Endometrial microvascular endothelial cells (primary cell): ENCODE data around the gene CCDC33. TPM values are rescaled to one million over a fixed set of nuclear protein-coding genes. Genes with fewer than 3 reads are reported as not detected.
"Not testable (repeated sequence)": the region's sequence is repeated elsewhere in the genome, so short reads cannot be mapped to it uniquely, and the experiment has no call there.

ENCODE experiments used
- in situ Hi-C: cut with HindIII; loops from 2 replicates; pipeline ENCODE4 v1.10.0; 2017; ENCODE audit warnings: low sequenced_read_pairs, low pct_unique_long_range_greater_than_20kb; ENCODE audit errors: inconsistent ontology term
- total RNA-seq: library from RNA; depleted of rRNA; stranded (reverse); fragments of >200 nt; gene quantifications from one replicate; pipeline ENCODE4 v1.2.3, GENCODE V29; 2015; ENCODE audit errors: inconsistent ontology term

CCDC33 gene
- total RNA-seq, 1 donor from 2014 or later: not detected

DNA sequence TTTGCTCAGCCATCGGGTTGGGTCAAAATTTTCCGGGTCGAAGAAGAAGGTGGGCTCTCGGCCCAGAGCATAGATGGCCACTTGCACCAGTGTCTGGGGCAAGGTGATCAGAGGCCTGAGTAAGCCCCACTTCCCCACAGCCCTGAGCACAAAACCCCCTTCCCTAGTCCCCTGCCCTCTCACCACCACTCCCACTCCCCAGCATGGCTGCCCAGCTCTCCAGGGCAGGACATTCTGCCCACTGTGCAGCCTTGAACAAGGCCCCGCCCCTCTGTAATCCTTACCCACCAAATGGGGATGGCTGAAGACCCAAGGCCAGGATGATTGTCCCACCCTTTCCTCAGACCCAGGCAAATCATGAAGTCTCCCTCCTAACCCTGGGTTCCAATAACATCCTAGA, 102.5 kb downstream of the CCDC33 start:
- in situ Hi-C loops: no loop called here

DNA sequence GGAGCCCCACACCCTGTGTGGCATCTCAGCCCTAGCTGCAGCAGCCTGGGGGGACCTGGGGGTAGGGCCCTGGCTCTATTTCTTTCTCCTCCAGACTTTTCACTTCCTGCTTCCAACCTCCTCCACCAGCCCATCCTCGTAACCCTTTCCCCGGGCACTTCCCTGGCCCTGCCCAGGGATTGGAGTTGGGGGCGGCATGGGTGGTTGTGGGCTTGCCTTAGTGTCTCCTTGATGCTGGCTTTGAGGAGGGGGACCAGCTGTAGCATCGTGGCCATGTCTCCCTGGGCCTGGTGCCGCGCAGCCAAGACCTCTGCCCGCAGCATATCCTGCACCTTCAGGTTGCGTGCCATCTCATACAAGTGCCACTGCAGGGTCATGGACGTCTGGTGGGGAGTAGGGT, 103.2 kb downstream of the CCDC33 start:
- in situ Hi-C loops: no loop called here

DNA sequence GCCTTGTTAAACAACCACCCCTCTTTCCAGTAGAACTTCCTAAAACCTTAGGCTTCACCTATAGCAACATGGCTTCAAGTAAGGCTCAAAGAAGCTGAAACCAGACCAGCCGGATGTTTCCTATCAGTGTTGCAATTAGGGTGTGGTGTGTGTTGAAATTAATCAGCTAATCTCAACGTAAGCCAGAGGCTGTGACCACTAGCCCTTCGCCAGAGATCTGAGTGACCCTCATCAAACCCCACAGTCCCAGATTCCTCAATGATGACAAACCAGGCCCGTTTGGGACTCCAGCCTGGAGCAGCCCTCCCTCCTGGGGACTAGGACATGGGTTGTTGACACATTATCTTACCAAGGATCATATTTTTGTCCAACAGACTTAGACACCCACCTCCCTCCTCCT, 104.0 kb downstream of the CCDC33 start:
- in situ Hi-C loops: no loop called here

DNA sequence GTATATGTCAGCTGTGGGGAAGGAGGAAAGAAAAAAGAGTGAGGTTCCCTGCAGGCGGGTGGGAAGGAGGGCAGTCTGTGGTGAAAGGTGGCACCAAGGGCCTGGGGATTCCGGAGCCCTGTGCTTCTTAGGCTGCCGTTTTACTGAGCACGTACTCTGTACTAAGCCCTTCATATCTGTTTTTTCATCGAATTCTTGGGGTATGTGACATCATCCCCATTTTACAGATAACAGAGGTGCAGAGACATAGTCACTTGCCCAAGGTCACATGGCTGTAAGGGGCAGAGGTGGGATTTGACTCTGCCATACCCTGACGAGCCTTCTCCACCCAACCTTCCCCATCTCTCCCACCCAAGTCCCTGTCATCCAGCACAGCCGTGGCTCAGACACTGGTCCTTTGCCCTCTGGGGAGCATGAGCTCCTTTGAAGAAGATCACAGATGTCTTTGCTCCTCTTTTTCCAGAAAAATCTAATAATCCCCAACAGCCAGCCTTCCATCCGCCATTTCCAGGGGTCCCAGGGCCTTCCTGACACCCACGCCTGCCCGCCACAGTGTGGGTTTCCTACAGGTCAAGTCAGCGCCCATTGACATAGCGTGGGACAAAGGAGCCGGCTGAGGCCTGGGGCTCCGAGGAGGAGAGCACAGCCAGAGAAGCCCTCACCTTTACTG, 107.1 kb downstream of the CCDC33 start:
- in situ Hi-C loops: no loop called here

DNA sequence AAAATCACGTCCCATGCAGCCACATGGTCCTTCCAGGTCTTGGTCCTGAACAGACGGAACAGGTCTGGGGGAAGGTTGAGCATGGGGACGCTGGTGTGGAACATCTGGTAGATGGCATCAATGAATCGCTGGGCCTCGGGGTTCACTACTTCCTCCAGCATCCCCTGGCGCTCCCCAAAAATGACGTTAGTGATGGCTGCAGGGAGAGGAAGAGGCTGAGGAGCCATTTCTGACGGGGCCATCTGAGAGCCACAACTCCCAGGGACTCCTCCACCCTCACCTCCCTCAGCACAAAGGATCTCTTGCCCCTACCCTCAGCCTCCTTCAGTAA, 107.6 kb downstream of the CCDC33 start:
- in situ Hi-C loops: no loop called here

DNA sequence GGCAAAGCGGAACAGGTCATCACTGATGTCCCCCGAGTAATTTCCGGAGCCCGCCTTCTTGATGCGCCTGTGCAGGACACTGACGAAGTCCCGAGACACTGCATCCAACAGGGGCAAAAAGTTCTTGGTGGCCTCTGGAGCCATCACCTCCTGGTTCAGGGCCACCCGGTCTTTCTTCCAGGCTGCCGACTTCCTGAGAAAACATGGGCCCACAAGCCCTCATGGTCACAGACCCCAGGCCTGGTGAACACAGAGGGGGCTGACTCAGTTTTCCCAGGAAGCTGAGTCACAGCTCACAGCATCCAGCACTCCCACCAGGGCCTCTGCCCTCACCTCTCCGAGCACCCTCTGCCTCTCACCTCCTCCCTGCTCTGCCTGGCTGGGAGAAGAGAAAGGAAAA, 108.9 kb downstream of the CCDC33 start:
- in situ Hi-C loops: no loop called here

DNA sequence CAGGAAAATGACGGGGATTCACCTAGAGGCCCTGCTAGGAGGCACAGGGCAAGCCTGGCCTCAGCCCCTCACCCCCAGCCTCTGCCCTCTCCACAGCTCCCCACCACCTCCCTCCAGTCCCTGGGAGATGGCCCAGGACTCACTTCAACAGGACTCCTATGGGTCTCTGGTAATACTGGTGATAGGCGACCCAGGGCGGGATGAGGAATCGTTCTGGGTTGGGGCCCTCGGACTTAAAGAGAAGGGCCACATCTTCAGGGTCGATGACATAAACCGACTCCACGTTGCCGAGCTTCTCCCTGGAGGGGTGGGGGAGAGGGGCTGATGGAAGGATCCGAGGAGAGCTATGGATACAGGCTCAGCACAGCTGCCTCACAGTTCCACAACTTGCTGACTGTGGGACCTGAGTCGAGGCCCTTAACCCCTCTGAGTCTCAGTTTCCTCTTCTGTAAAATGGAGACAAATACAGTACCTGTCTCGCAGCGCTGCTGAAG, 111.7 kb downstream of the CCDC33 start:
- in situ Hi-C loops: no loop called here

DNA sequence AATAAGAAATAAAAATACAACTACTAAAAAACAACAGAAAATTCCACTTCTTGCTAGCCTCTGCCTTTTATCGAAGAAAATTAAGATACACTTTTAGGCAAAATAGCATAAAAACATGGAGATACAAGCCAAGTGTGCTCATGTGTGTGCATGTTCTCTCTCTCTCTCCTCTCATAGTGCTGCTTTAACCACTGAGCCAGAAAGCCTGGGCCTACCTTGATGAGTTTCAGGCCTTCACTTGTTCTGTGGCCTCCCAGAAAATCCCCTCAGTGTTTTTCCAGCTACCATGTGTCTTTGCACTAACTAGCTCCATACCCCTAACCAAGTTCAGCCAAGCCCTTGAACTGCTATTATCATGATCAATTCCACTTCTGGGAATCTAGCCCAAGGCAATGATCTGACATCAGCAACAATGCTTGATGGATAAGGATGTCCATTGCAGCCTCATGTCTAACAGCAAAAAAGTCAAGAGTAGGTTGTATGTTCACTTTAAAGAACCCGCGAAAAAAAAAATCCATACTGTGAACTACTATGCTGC, 113.2 kb downstream of the CCDC33 start:
- in situ Hi-C loops: no loop called here

DNA sequence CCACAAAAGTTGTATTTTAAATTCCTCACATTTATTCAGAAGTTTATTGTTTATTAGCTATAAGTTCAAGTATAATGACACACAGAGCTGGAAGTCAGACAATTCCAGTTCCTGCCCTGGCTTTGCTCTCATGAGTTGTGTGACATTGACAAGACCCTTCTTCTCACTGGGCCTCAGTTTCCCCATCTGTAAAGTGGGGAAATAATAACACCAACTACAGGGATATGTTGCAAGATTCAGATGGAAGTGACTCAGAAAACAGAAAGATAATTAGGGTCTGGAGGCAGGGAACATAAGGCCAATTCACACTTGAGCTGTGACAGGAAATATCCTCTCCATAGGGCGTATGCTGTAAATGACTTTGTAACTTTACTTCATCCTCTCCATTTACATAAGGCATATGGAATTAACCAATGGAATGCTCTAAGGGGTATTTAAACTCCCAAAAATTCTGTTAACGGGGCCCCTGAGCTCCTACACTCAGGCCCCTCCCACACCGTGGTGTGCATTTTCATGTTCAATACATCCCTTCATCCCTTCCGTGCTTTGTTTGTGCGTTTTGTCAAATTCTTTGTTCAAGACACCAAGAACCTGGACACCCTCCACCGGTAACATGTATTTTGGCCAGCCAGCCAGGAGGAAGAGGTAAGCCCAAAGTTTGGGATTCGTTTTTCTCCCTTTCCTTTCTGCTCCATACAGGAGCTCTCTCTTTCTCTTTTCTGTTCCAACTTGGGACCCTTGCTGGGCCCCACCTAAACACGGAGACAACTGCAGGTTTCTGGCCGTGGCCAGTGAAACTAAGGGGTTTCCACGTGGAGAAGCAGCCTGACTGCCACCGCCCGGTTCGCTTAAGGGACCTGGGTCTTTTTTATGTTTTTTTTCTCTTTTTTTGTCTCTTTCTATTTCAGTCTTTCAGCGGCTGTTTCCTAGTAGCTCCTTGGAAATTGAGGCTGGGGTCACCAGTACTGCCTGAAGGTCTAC, 114.5 kb downstream of the CCDC33 start:
- in situ Hi-C loops: no loop called here

DNA sequence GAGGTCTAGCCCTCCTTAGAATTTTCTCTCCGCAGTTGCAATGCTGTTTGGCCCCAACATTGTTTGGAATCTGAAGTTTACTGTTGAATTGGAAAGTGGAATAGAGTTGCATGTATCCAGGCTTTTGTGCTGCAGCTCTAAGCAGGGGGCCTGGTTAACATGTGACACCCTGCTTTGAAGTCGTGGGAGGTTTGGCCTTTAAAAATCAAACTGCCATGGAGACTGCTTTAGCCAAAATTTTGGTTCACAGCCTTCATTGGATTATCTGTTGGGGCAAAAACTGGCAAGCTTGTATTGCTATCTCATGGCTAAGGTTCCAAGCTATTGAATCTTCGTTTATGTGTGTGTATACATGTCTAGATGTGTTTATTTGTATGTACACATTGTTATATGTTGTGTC, 115.5 kb downstream of the CCDC33 start:
- in situ Hi-C loops: no loop called here

DNA sequence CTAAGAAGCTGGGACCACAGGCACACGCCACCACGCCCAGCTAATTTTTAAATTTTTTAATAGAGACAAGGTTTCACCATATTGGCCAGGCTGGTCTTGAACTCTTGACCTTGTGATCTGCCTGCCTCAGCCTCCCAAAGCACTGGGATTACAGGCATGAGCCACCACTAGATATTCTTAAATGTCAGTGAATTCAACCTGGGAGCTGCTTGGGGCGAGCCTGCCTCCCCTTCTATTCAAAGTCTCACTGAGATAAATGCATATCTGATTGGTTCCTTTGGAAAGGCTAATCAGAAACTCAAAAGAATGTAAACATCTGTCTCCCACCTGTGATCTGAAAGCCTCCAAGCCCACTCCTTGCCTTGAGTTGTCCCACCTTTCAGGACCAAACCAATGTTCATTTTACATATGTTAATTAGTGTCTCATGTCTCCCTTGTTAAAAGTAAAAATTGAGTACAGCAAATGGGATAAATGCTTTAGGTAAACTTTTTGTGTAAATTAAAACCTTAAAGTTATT, 116.3 kb downstream of the CCDC33 start:
- in situ Hi-C loops: no loop called here

DNA sequence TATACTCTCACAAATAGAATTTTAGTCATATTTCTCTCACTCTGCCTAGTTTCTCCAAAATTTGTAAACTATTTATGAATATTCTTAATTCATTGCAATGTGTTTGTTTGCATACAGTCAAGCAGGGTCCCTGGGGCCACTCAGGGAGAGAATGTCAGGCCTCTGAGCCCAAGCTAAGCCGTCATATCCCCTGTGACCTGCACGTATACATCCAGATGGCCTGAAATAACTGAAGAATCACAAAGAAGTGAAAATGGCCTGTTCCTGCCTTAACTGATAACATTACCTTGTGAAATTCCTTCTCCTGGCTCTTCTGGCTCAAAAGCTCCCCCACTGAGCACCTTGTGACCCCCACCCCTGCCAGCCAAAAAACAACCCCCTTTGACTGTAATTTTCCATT, 117.9 kb downstream of the CCDC33 start:
- in situ Hi-C loops: not testable (repeated sequence)

DNA sequence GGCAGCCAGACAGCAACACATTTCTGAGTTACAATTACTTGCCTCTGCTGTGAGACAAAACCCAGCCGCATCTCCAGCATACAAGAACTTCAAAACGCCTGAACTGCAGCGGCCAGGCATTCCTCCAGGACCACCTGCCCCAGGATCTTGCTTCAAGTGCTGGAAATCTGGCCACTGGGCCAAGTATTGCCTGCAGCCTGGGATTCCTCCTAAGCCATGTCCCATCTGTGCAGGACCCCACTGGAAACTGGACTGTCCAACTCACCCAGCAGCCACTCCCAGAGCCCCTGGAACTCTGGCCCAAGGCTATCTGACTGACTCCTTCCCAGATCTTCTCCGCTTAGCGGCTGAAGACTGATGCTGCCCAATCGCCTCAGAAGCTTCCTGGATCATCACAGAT, 119.9 kb downstream of the CCDC33 start:
- in situ Hi-C loops: not testable (repeated sequence)

DNA sequence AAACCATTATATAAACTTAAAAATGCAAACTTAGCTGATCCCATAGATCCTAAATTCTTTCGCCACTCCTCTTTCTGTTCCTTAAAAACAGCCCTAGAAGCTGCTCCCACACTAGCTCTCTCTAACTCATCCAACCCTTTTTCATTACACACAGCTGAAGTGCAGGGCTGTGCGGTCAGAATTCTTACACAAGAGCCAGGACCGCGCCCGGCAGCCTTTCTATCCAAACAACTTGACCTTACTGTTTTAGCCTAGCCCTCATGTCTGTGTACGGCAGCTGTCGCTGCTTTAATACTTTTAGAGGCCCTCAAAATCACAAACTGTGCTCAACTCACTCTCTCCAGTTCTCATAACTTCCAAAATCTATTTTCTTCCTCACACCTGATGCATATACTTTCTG, 121.4 kb downstream of the CCDC33 start:
- in situ Hi-C loops: not testable (repeated sequence)

DNA sequence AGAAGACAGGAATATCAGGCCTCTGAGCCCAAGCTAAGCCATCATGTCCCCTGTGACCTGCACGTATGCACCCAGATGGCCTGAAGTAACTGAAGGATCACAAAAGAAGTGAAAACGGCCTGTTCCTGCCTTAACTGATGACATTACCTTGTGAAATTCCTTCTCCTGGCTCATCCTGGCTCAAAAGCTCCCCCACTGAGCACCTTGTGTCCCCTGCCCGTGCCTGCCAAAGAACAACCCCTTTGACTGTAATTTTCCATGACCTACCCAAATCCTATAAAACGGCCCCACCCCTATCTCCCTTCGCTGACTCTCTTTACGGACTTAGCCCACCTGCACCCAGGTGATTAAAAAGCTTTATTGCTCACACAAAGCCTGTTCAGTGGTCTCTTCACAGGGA, 123.2 kb downstream of the CCDC33 start:
- in situ Hi-C loops: not testable (repeated sequence)

DNA sequence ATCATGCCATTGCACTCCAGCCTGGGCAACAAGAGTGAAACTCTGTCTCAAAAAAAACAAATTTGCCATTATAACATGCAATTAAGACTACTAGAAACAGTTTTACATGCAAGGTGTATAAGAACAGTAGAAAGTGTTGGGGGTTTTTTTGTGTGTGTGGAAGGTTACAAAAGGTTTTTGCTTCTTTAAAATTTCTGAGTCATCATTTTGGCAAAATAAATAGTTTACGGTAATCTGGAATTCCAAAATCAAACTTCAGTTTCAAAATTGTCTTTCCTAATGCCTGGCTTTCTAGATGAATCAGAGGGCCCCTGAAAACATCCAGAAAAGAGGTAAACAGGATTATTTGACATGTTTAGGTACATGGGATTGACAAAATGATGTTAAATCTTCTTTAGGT, 124.7 kb downstream of the CCDC33 start:
- in situ Hi-C loops: not testable (repeated sequence)

DNA sequence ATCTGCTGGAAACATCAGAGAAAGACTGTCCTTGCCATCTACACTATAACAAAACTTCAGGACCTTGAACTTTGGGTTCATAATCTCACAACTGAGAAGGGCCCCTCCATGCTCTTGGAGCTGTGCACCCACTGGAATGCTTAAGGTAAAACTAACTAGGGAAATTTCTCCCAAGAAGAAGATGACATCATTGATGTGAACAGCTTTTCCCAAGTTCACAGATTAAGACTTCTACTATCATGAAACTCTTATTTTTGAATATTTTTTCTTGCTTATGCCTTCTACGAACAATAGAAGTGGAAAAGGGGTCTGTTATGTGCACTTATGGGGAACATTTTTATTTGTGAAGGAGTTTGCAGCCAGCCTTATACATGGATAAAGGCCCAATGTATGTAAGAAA, 126.4 kb downstream of the CCDC33 start:
- in situ Hi-C loops: no loop called here

DNA sequence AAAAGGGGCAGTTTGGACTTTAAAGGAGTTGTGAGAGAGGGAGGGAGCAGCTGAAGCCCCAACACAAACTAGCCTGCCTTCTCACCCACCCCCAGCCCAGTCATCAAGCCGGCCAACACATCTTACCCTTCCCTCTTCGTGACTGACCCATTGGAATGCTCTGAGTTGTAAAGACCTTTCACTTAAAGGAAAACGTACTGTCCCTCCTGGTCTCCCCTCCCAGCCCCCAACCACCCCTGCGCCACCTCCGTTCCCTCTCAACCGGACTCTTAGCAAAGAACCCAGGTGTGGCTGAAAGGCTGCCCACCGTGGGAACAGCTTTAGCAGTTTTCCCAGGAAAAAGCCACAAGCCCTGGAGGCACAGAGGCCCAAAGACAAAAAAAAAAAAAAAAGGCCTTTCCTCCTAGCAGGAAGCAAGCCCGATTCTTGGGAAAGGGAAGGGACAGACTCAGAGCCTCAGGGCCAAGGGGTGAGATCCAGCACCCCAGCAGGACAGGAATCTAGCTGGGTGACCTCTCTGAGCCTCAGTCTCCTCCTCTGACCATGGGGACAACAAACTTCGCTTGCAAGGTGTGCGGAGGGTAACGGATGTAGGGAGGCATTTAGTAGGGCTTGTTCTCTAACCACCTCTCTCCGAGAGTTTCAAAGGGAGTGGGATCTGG, 128.9 kb downstream of the CCDC33 start:
- in situ Hi-C loops: no loop called here
